Progenitor cell of endocrine pancreas (in vitro differentiated cells): Measurements from ENCODE around the gene MACROD2. TPM values are rescaled to one million over a fixed set of nuclear protein-coding genes. Genes with fewer than 3 reads are reported as not detected.

Source experiments
- DNase-seq: peaks from one replicate; pipeline ENCODE4 v3.0.0; 2021; ENCODE audit warnings: low spot score; ENCODE audit not compliant: unreplicated experiment
- H3K27ac Mint-ChIP-seq: 2 replicates; pipeline ENCODE4 v1.8.0; 2021; ENCODE audit warnings: mild to moderate bottlenecking, moderate library complexity, mixed read lengths
- H3K27me3 Mint-ChIP-seq: 2 replicates; pipeline ENCODE4 v1.8.0; 2021; ENCODE audit warnings: mixed read lengths
- H3K36me3 Mint-ChIP-seq: 2 replicates; pipeline ENCODE4 v1.8.0; 2022; ENCODE audit warnings: mixed read lengths; ENCODE audit not compliant: insufficient read depth
- H3K4me1 Mint-ChIP-seq: 2 replicates; pipeline ENCODE4 v1.8.0; 2021; ENCODE audit warnings: low read depth, mixed read lengths
- H3K4me3 Mint-ChIP-seq: 2 replicates; pipeline ENCODE4 v1.8.0; 2021; ENCODE audit warnings: low read depth, mild to moderate bottlenecking, moderate library complexity, mixed read lengths
- H3K9me3 Mint-ChIP-seq: 2 replicates; pipeline ENCODE4 v1.8.0; 2021; ENCODE audit warnings: low read depth, mixed read lengths
- total RNA-seq: library from RNA; stranded (reverse); gene quantifications from 2 replicates; pipeline ENCODE4 v1.2.1, GENCODE V29; 2021
- TF ChIP-seq, protein P1 (sequence below): fragments of 200-600 bp; sonication (generic); IDR thresholded peaks from one replicate; pipeline ENCODE4 v1.5.0; 2021; ENCODE audit warnings: antibody characterized with exemption, mild to moderate bottlenecking; ENCODE audit not compliant: unreplicated experiment

Gene MACROD2
- total RNA-seq, 1 donor from 2014 or later = 7.6 TPM

- H3K9me3 Mint-ChIP-seq = peaks cover 3% of the 10 kb centered on the region
- H3K27ac Mint-ChIP-seq = no peak overlapping the region
- no peaks in the 10 kb centered on the region for H3K36me3 Mint-ChIP-seq
- peaks cover 14% of the 10 kb centered on the region for H3K4me1 Mint-ChIP-seq
- no peak for DNase-seq
- H3K27me3 Mint-ChIP-seq = no peaks in the 10 kb centered on the region
- no peak overlapping the region for H3K4me3 Mint-ChIP-seq
- TF ChIP-seq, protein P1, sequence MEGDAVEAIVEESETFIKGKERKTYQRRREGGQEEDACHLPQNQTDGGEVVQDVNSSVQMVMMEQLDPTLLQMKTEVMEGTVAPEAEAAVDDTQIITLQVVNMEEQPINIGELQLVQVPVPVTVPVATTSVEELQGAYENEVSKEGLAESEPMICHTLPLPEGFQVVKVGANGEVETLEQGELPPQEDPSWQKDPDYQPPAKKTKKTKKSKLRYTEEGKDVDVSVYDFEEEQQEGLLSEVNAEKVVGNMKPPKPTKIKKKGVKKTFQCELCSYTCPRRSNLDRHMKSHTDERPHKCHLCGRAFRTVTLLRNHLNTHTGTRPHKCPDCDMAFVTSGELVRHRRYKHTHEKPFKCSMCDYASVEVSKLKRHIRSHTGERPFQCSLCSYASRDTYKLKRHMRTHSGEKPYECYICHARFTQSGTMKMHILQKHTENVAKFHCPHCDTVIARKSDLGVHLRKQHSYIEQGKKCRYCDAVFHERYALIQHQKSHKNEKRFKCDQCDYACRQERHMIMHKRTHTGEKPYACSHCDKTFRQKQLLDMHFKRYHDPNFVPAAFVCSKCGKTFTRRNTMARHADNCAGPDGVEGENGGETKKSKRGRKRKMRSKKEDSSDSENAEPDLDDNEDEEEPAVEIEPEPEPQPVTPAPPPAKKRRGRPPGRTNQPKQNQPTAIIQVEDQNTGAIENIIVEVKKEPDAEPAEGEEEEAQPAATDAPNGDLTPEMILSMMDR = no peak
Observed at GRCh38 chr20:15141861-15142260, 1146.5 kb downstream of the MACROD2 start.

- no peak overlapping the region for H3K4me3 Mint-ChIP-seq
- peaks cover 17% of the 10 kb centered on the region for H3K4me1 Mint-ChIP-seq
- H3K27me3 Mint-ChIP-seq = no peaks in the 10 kb centered on the region
- peaks cover 3% of the 10 kb centered on the region for H3K9me3 Mint-ChIP-seq
- DNase-seq = no peak
- TF ChIP-seq, protein P1 = no peak
- H3K36me3 Mint-ChIP-seq = no peaks in the 10 kb centered on the region
- H3K27ac Mint-ChIP-seq = no peak overlapping the region
Observed at GRCh38 chr20:15143478-15143877, 1148.2 kb downstream of the MACROD2 start.

DNA sequence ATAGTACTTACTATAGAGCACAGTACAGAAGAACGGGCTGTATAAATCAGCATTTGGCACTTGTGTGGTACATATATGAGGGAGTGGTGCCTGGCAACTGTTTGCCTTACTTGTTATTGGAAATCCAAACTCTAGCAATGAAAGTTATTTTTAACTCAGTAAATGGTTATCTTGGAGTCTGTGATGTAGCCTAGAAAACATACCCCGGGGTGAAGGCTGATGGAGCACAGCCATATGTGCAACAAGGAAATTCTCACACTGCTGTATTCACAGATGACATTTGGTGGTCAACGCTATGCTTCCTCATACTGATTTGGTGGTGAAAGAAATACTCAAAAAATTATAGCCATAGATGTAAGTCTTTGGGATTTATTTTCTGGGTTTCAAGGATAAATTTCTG lies 1149.6 kb downstream of the MACROD2 start:
- no peak for DNase-seq
- no peak overlapping the region for H3K27ac Mint-ChIP-seq
- TF ChIP-seq, protein P1 = no peak
- no peaks in the 10 kb centered on the region for H3K36me3 Mint-ChIP-seq
- H3K4me3 Mint-ChIP-seq = no peak overlapping the region
- no peaks in the 10 kb centered on the region for H3K27me3 Mint-ChIP-seq
- H3K9me3 Mint-ChIP-seq = peaks cover 3% of the 10 kb centered on the region
- H3K4me1 Mint-ChIP-seq = peaks cover 9% of the 10 kb centered on the region

DNA sequence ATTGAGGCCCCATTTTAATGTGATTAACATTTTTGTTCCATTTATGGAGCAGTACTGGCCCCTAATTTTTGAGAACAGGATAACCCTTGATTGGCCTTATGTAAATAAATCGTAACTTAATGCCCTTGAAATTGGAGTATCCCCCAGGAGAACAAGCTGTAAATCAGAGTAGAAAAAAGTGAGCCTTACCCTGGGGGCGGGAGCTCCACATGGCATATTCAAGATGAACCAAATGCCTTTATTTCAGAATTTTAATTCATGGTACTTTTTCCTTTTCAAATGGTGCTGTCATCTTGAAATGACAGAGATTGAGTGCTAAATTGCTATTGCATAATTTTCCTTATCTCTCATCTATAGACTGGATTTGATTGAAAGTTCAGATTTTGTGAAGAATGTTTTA lies 1151.6 kb downstream of the MACROD2 start:
- TF ChIP-seq, protein P1 = no peak
- Mint-ChIP-seq H3K4me3 (no peak overlapping the region), H3K27me3 (no peaks in the 10 kb centered on the region), H3K27ac (no peak overlapping the region), H3K9me3 (peaks cover 12% of the 10 kb centered on the region), H3K4me1 (peaks cover 7% of the 10 kb centered on the region), H3K36me3 (peaks cover 2% of the 10 kb centered on the region)
- DNase-seq = no peak

DNA sequence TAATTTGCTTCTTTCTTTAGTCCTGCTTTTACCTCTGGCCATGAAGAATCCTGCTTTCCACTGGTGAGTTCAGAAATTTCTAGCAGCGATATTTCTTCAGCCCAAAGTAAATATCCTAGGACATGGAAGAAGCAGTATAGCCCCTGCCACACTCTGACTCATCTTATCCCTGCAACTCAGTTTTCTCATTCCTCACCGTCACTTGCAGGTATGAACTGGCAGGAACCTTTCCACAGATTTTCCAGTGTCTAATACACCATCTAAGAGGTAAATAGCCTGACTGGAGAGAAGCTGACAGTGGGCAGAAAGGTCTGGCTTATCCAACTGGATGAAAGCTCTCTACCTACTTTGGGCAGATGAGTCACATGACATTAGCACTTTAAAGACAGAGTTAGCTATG lies 1158.8 kb downstream of the MACROD2 start:
- H3K27me3 Mint-ChIP-seq = peaks cover 4% of the 10 kb centered on the region
- peaks cover 24% of the 10 kb centered on the region for H3K9me3 Mint-ChIP-seq
- peaks cover 5% of the 10 kb centered on the region for H3K36me3 Mint-ChIP-seq
- H3K4me3 Mint-ChIP-seq = no peak overlapping the region
- TF ChIP-seq, protein P1 = no peak
- H3K27ac Mint-ChIP-seq = no peak overlapping the region
- H3K4me1 Mint-ChIP-seq = peaks cover 7% of the 10 kb centered on the region
- no peak for DNase-seq
